ENCODE results near the gene C10orf95. TPM values are rescaled to one million over a fixed set of nuclear protein-coding genes. Genes with fewer than 3 reads are reported as not detected.

Gene C10orf95
- total and polyA plus RNA-seq, 10 of the 15 experiments (the other 5 are each of a cell fraction or from before 2014, with no cell fraction given), result 0.06 to 1.1 (median 0.31) TPM

- Histone ChIP-seq H3K36me3 (ENCODE audit: control insufficient read depth in 2 of 2, insufficient read depth in 2 of 2, low read length in 1 of 2) (peaks cover 11 to 21% of the 10 kb centered on the region in 2 experiments; a peak in 3 of 4 replicates), H3K27me3 (replicated peaks in 1 of 2; ENCODE audit: control insufficient read depth in 2 of 2, insufficient read depth in 2 of 2, low read length in 1 of 2) (peaks cover 6 to 9% of the 10 kb centered on the region in 2 experiments; a peak in 3 of 4 replicates), H3K4me2 (ENCODE audit: control insufficient read depth, insufficient read depth) (no peak overlapping the region), H2AFZ (ENCODE audit: control insufficient read depth, low read depth, low read length) (no peak overlapping the region), H3K79me2 (ENCODE audit: control insufficient read depth, insufficient read depth, low read length) (peaks cover 2% of the 10 kb centered on the region; the same call in 1 of the 2 replicates), H3K4me1 (ENCODE audit: control insufficient read depth, insufficient read depth, low read length) (peaks cover 2% of the 10 kb centered on the region), H3K9me3 (replicated peaks; ENCODE audit: control insufficient read depth, insufficient read depth, low read length) (no peaks in the 10 kb centered on the region), H3K4me3 (no peak overlapping the region), H3K9ac (ENCODE audit: control insufficient read depth, insufficient read depth, low read length) (no peak overlapping the region), H4K20me1 (ENCODE audit: control insufficient read depth, insufficient read depth) (peaks cover 4% of the 10 kb centered on the region; the same call in 1 of the 2 replicates), H3K27ac (ENCODE audit: control insufficient read depth, insufficient read depth) (no peak overlapping the region)
- ATAC-seq (no peak), DNase-seq (ENCODE audit: low read depth, low spot score) (no peak), FAIRE-seq (no peak)
- CTCF ChIA-PET, result interaction anchor here (0.6 to 12.1 kb wide), 9 partner anchors 11 to 236 kb away, joined by 3 to 69 read pairs (median 6); partner anchors contain the start of genes ACTR1A, C10orf95 and NFKB2
- no TSS peak for BruUV-seq (replicated peaks)
- RAD21 ChIA-PET (ENCODE audit: unreplicated experiment), result no interaction called here
- POLR2A ChIA-PET, result interaction anchor here (1.5 kb wide), 1 partner anchor 10 kb away, joined by 6 read pairs; the partner anchor contains the start of gene NFKB2
- intact Hi-C loops (cut with micrococcal nuclease; ENCODE audit: unreplicated experiment), result no loop called here
- TF ChIP-seq BMI1 (IDR thresholded peaks at IDR 0.05; ENCODE audit: borderline replicate concordance), result no peak
- peak; percentile 3 for TF ChIP-seq BCL3 (IDR thresholded peaks at IDR 0.05; ENCODE audit: borderline replicate concordance, insufficient read depth, low read depth, low read length, poor library complexity, severe bottlenecking)
- peak; percentile 72 for TF ChIP-seq POLR2AphosphoS5 (IDR thresholded peaks at IDR 0.05; ENCODE audit: low read length)
- peak; percentile 76 for TF ChIP-seq POLR2A (IDR thresholded peaks at IDR 0.05; ENCODE audit: low read depth, low read length)
- TF ChIP-seq CHD2 (IDR thresholded peaks at IDR 0.05; ENCODE audit: borderline replicate concordance, low read depth, low read length), result no peak
- TF ChIP-seq POLR2AphosphoS2 (IDR thresholded peaks at IDR 0.05; ENCODE audit: low read depth, low read length), result peak; percentile 78
- TF ChIP-seq NR2F1 (conservative IDR thresholded peaks at IDR 0.05), result 0 out of 2 replicates have a peak, but pooled peaks have one; percentile 13
- no peak for TF ChIP-seq BRCA1 (IDR thresholded peaks at IDR 0.05; ENCODE audit: low read depth, low read length)
- TF ChIP-seq ZNF207 (IDR thresholded peaks at IDR 0.05; ENCODE audit: borderline replicate concordance), result no peak
- TF ChIP-seq NFXL1 (IDR thresholded peaks at IDR 0.05; ENCODE audit: borderline replicate concordance), result no peak
- no peak for TF ChIP-seq FOXK2 (IDR thresholded peaks at IDR 0.05)
- TF ChIP-seq CBX5 (IDR thresholded peaks at IDR 0.05; ENCODE audit: low read depth), result no peak
- TF ChIP-seq CREM (IDR thresholded peaks at IDR 0.05; ENCODE audit: low read depth), result no peak
- TF ChIP-seq SPI1 (IDR thresholded peaks at IDR 0.05; ENCODE audit: borderline replicate concordance, insufficient read depth, low read depth, low read length), result no peak
- no peak for TF ChIP-seq RELB (IDR thresholded peaks at IDR 0.05; ENCODE audit: low read depth)
- SMC1A ChIA-PET (ENCODE audit: uncharacterized antibody, unreplicated experiment), result interaction anchor here (1.6 kb wide), 1 partner anchor 11 kb away, joined by 5 read pairs; no protein-coding TSS in a partner anchor
- in situ Hi-C loops (cut with MboI), result loop anchor here (5.0 kb wide), 1 partner anchor 178 kb away; the partner anchor contains the start of gene ELOVL3
- 66% methylated on average over 17 of the region's 19 CpGs for WGBS (ENCODE audit: insufficient coverage, insufficient replicate concordance, low lambda C conversion rate, missing lambda C conversion rate)
These were observed 46.2 kb downstream of the C10orf95 start for GRCh38 chr10:102405108-102405571.
